IMR-90 (cell line): ENCODE data around the gene UBE2QL1. TPM values are rescaled to one million over a fixed set of nuclear protein-coding genes. Genes with fewer than 3 reads are reported as not detected.

Experiments
- ATAC-seq: fragments of 200-7000 bp; cut with Tn5 transposase; 2 replicates; pipeline ENCODE4 v1.9.1; 2020; ENCODE audit warnings: low read depth, mild to moderate bottlenecking, moderate library complexity
- BruUV-seq: library from RNA; stranded (reverse); fragments of 400-500 nt; replicated peaks from 2 replicates; lab custom pipeline; 2021; lab: Mats Ljungman, UMichigan
- CTCF ChIA-PET: fragments of 300-600 bp; formaldehyde crosslinking; extraction: SDS; loops from one replicate; lab custom pipeline; 2021; ENCODE audit warnings: antibody characterized with exemption; lab: Yijun Ruan, JAX
- POLR2A ChIA-PET: fragments of 300-600 bp; sonication (Branson Sonifier 250); formaldehyde crosslinking; loops from one replicate; lab custom pipeline; 2022; ENCODE audit warnings: antibody characterized with exemption; ENCODE audit not compliant: unreplicated experiment; lab: Charles Lee
- DNase-seq: peaks from one replicate; pipeline ENCODE4 v3.0.0; 2013
- H2AFZ ChIP-seq: replicated peaks from 2 replicates; pipeline ENCODE3; 2013; ENCODE audit warnings: low read length, mild to moderate bottlenecking; ENCODE audit not compliant: poor library complexity
- H2AK5ac ChIP-seq: 2 replicates; pipeline ENCODE4 v1.6.1; 2013; ENCODE audit warnings: low read depth, low read length, inconsistent platforms
- H2AK9ac ChIP-seq: replicated peaks from 2 replicates; pipeline ENCODE3; 2013; ENCODE audit warnings: mild to moderate bottlenecking, low read depth, low read length, moderate library complexity; ENCODE audit not compliant: poor library complexity
- H2BK120ac ChIP-seq: 2 replicates; pipeline ENCODE4 v1.6.1; 2013; ENCODE audit warnings: low read depth, low read length, inconsistent platforms
- H2BK15ac ChIP-seq: 3 replicates; pipeline ENCODE4 v1.6.1; 2013; ENCODE audit warnings: low read depth, low read length, inconsistent platforms
- H2BK20ac ChIP-seq: 2 replicates; pipeline ENCODE4 v1.6.1; 2013; ENCODE audit warnings: low read depth, mild to moderate bottlenecking, inconsistent platforms, low read length, moderate library complexity
- H2BK5ac ChIP-seq: 2 replicates; pipeline ENCODE4 v1.6.1; 2013; ENCODE audit warnings: mild to moderate bottlenecking, low read depth, low read length, inconsistent platforms; ENCODE audit not compliant: poor library complexity, severe bottlenecking
- H3K14ac ChIP-seq: replicated peaks from 2 replicates; pipeline ENCODE4 v1.6.1; 2013; ENCODE audit warnings: low read depth, low read length, inconsistent platforms
- H3K18ac ChIP-seq: 2 replicates; pipeline ENCODE4 v1.6.1; 2013; ENCODE audit warnings: low read depth, low read length, control low read depth
- H3K23ac ChIP-seq: 2 replicates; pipeline ENCODE4 v1.6.1; 2013; ENCODE audit warnings: low read depth, low read length, inconsistent platforms
- H3K27ac ChIP-seq: 2 replicates; pipeline ENCODE4 v1.5.1; 2013; ENCODE audit warnings: mild to moderate bottlenecking, control low read depth, low read length; ENCODE audit not compliant: insufficient read depth
- H3K27me3 ChIP-seq: 2 replicates; pipeline ENCODE4 v1.6.1; 2013; ENCODE audit warnings: low read length; ENCODE audit not compliant: control insufficient read depth, insufficient read depth
- H3K36me3 ChIP-seq: 2 replicates; pipeline ENCODE4 v1.6.1; 2013; ENCODE audit warnings: low read length, mixed read lengths; ENCODE audit not compliant: control insufficient read depth, insufficient read depth
- H3K4ac ChIP-seq: 2 replicates; pipeline ENCODE4 v1.6.1; 2013; ENCODE audit warnings: low read depth, low read length, inconsistent platforms
- H3K4me1 ChIP-seq: 2 replicates; pipeline ENCODE4 v1.6.1; 2013; ENCODE audit warnings: low read length, mixed read lengths; ENCODE audit not compliant: control insufficient read depth, insufficient read depth
- H3K4me2 ChIP-seq: 2 replicates; pipeline ENCODE4 v1.6.1; 2013; ENCODE audit warnings: low read depth, mild to moderate bottlenecking, control low read depth, low read length, moderate library complexity
- H3K4me3 ChIP-seq: 2 replicates; pipeline ENCODE4 v1.5.1; 2013; ENCODE audit warnings: low read depth, mild to moderate bottlenecking, control low read depth, low read length, moderate library complexity; ENCODE audit not compliant: insufficient read depth
- H3K56ac ChIP-seq: 2 replicates; pipeline ENCODE4 v1.6.1; 2013; ENCODE audit warnings: low read length, inconsistent platforms; ENCODE audit not compliant: insufficient read depth; ENCODE audit errors: extremely low read depth
- H3K79me1 ChIP-seq, 2 experiments: 2 replicates each; pipeline ENCODE4 v1.6.1; 2013; ENCODE audit warnings: low read length in 2 of 2, inconsistent platforms in 1 of 2, low read depth in 1 of 2
- H3K9ac ChIP-seq: 2 replicates; pipeline ENCODE4 v1.6.1; 2013; ENCODE audit warnings: low read depth, low read length, control low read depth
- H3K9me1 ChIP-seq: 2 replicates; pipeline ENCODE4 v1.6.1; 2013; ENCODE audit warnings: low read length, inconsistent platforms; ENCODE audit not compliant: insufficient read depth
- H3K9me3 ChIP-seq: 2 replicates; pipeline ENCODE4 v1.6.1; 2013; ENCODE audit warnings: low read length; ENCODE audit not compliant: control insufficient read depth, insufficient read depth
- H4K20me1 ChIP-seq: 2 replicates; pipeline ENCODE4 v1.6.1; 2013; ENCODE audit warnings: low read length, inconsistent platforms; ENCODE audit not compliant: insufficient read depth
- H4K5ac ChIP-seq: 2 replicates; pipeline ENCODE4 v1.6.1; 2013; ENCODE audit warnings: mild to moderate bottlenecking, low read depth, low read length, control low read depth
- H4K8ac ChIP-seq, 2 experiments: 2 replicates each; pipeline ENCODE4 v1.6.1; 2013; ENCODE audit warnings: low read depth in 2 of 2, low read length in 2 of 2, control low read depth in 1 of 2, inconsistent platforms in 1 of 2
- H4K91ac ChIP-seq: 2 replicates; pipeline ENCODE4 v1.6.1; 2013; ENCODE audit warnings: low read depth, low read length, inconsistent platforms; ENCODE audit not compliant: insufficient read depth
- BHLHE40 ChIP-seq: fragments of 150-350 bp; IDR thresholded peaks from 2 replicates; pipeline ENCODE4 v1.6.1; 2016; ENCODE audit warnings: mild to moderate bottlenecking, low read depth, low read length
- CTCF ChIP-seq: conservative IDR thresholded peaks from 2 replicates; pipeline ENCODE4 v1.5.1; 2012; ENCODE audit warnings: mild to moderate bottlenecking, low read depth, low read length, improper control_type of control experiment
- MAFK ChIP-seq: IDR thresholded peaks from 2 replicates; pipeline ENCODE4 v1.6.1; 2012; ENCODE audit warnings: low read depth, low read length, improper control_type of control experiment
- MXI1 ChIP-seq: IDR thresholded peaks from 2 replicates; pipeline ENCODE4 v1.6.1; 2012; ENCODE audit warnings: low read depth, mild to moderate bottlenecking, low read length, moderate library complexity, borderline replicate concordance
- NFE2L2 ChIP-seq: fragments of 150-350 bp; IDR thresholded peaks from 2 replicates; pipeline ENCODE4 v1.6.1; 2016; ENCODE audit warnings: low read depth, mild to moderate bottlenecking, low read length
- RAD21 ChIP-seq: IDR thresholded peaks from 2 replicates; pipeline ENCODE4 v1.6.1; 2012; ENCODE audit warnings: low read length, improper control_type of control experiment
- RCOR1 ChIP-seq: IDR thresholded peaks from 2 replicates; pipeline ENCODE4 v1.6.1; 2012; ENCODE audit warnings: mild to moderate bottlenecking, low read length, improper control_type of control experiment; ENCODE audit not compliant: insufficient replicate concordance
- RFX5 ChIP-seq: IDR thresholded peaks from 2 replicates; pipeline ENCODE4 v1.8.0; 2012; ENCODE audit warnings: low read depth, mild to moderate bottlenecking, low read length, moderate library complexity
- SMC3 ChIP-seq: fragments of 150-350 bp; IDR thresholded peaks from 2 replicates; pipeline ENCODE4 v1.6.1; 2016; ENCODE audit warnings: low read depth, mild to moderate bottlenecking, antibody characterized with exemption, low read length, moderate library complexity
- USF2 ChIP-seq: fragments of 150-350 bp; IDR thresholded peaks from 2 replicates; pipeline ENCODE4 v1.6.1; 2017; ENCODE audit warnings: mild to moderate bottlenecking, antibody characterized with exemption, low read length, low read depth
- WGBS, 2 experiments: methylation state at CpG; one replicate each; pipeline versions ENCODE4 v1.1.5 to v1.1.7; 2013; ENCODE audit warnings: missing lambda C conversion rate in 2 of 2; ENCODE audit not compliant: insufficient read length in 1 of 2; ENCODE audit errors: extremely low coverage in 2 of 2; 5-methylcytosine and 5-hydroxymethylcytosine counted together
- dilution Hi-C: fragments of 300-500 bp; cut with HindIII; formaldehyde crosslinking; loops from one replicate; pipeline ENCODE4 v1.14.3; 2018; ENCODE audit warnings: low sequenced_read_pairs; ENCODE audit not compliant: unreplicated experiment
- in situ Hi-C: fragments of 300-500 bp; cut with MboI; formaldehyde crosslinking; loops from 3 replicates; pipeline ENCODE4 v1.14.3; 2019; ENCODE audit warnings: low sequenced_read_pairs, inconsistent platforms, mixed read lengths
- intact Hi-C: fragments of 100-400 bp; cut with micrococcal nuclease; formaldehyde crosslinking; loops from 2 replicates; pipeline ENCODE4 v1.10.0; 2022
- polyA plus RNA-seq, 3 experiments: library from polyadenylated mRNA; depleted of rRNA; stranded (reverse); fragments of >200 nt; gene quantifications; 2 replicates each; pipeline ENCODE4 v1.2.3, GENCODE V29; 2012; ENCODE audit warnings: low replicate concordance in 1 of 3
- total RNA-seq: library from RNA; depleted of rRNA; stranded (reverse); fragments of >200 nt; gene quantifications from 2 replicates; pipeline ENCODE4 v1.2.3, GENCODE V29; 2012

UBE2QL1 gene
- total and polyA plus RNA-seq, 2 of the 4 experiments (the other 2 are of a cell fraction): not detected

DNA sequence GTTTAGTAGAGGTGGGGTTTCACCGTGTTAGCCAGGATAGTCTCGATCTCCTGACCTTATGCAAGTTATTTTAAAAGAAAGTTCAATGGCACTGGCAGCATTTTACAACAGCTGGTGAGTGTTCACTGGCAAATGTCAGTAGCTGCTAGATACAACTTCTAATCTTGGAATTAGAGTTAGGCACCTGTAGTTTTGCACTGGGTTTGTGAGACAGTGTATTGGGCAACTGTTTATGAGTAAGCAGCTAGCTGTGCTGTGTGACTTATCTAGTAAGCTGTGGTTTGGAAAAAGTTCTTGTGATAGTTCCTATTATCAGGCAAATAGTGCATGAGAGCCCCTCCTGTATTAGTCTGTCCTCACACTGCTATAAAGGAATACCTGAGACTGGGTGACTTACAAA lies 61.5 kb downstream of the UBE2QL1 start:
- Histone ChIP-seq H2AK9ac (no peak overlapping the region), H3K56ac (no peak overlapping the region), H3K27me3 (no peaks in the 10 kb centered on the region), H4K20me1 (no peaks in the 10 kb centered on the region), H3K79me1 (no peaks in the 10 kb centered on the region), H2AFZ (no peak overlapping the region), H4K8ac (no peak overlapping the region), H3K4me1 (no peaks in the 10 kb centered on the region), H4K5ac (no peak overlapping the region), H4K91ac (no peak overlapping the region), H3K9me1 (no peaks in the 10 kb centered on the region), H2BK20ac (no peak overlapping the region), H3K14ac (no peak overlapping the region), H2BK15ac (no peak overlapping the region), H3K18ac (no peak overlapping the region), H2BK5ac (no peak overlapping the region), H3K9ac (no peak overlapping the region), H2AK5ac (no peak overlapping the region), H3K36me3 (no peaks in the 10 kb centered on the region), H3K27ac (no peak overlapping the region), H2BK120ac (no peak overlapping the region), H3K9me3 (peaks cover 2% of the 10 kb centered on the region; the same call in 1 of the 2 replicates), H3K4ac (no peak overlapping the region), H3K4me2 (no peak overlapping the region), H3K23ac (no peak overlapping the region), H3K4me3 (no peak overlapping the region)
- no TSS peak for BruUV-seq
- no peak for TF ChIP-seq BHLHE40
- TF ChIP-seq NFE2L2: no peak
- no peak for TF ChIP-seq RFX5
- TF ChIP-seq MAFK: no peak
- TF ChIP-seq USF2: no peak
- TF ChIP-seq SMC3: no peak
- TF ChIP-seq MXI1: no peak
- TF ChIP-seq CTCF: no peak
- no peak for TF ChIP-seq RCOR1
- no peak for TF ChIP-seq RAD21
- intact Hi-C loops (no loop called here), in situ Hi-C loops (no loop called here), dilution Hi-C loops (no loop called here)
- ATAC-seq (no peak), DNase-seq (no peak)
- ChIA-PET POLR2A (no interaction called here), CTCF (no interaction called here)
- no CpG with 5 or more reads among the region's 2 CpGs for WGBS, 2 experiments
